ENCODE data around the gene GH1.
"Not testable (repeated sequence)": the region's sequence is repeated elsewhere in the genome, so short reads cannot be mapped to it uniquely, and the experiment has no call there.

The GH1 gene

DNA sequence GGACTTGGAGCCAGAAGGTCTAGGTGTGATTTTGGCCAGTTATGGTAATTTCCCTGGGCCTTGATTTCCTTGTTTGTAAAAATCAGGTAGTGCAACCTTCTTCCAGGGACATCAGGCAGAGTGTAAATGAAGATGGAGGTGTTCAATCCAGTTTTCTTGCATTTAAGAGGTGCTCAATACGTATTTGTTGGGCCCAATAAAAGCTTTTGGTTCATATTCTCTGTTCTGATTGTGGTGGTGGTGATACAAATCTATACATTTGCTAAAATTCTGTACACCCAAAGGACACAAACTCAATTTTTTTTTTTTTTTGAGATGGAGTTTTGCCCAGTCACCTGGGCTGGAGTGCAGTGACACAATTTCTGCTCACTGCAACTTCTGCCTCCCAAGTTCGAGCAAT lies 7.5 kb upstream of the GH1 start:
- no peak for DNase-seq (ENCODE audit: low spot score)

DNA sequence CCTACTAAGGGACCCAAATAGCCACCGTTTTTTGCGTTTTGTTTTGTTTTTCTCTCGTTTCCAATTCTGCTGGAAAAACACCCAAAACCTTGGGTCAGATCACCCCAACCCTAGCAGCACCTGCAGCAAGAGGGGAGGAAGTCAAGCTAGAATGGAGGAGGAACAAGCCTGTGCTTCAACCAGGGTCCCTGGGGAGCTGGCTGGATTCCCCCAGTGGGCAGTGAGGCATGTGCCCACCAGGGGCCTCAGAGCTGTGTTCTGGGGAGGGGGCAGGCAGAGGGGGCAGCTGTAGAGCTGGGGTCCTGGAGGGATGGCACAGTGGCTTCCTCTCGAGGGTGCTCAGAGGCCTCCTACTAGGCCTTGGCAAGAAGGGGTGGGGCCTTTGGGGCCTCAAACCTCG lies 7.0 kb upstream of the GH1 start:
- peak; percentile 3 for DNase-seq (ENCODE audit: low spot score)

DNA sequence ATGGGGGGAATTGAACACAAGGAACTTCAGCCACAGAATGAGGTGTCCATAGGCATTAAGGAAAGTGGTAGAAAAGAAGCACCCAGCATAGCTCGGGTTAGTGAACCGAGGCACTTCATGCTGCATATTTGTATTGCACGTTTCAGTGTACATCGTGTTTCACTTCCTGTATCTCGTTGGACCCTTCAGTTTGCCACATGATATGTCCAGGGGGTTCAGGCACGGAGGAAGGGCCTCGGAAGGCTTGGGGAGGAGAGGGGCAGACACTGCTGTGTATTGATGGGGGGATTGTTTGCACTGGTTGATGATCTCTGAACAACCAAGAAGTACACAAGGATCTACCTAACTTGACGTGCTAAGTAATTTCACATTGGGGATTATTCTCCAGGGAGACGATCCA lies 3.8 kb upstream of the GH1 start:
- not testable (repeated sequence) for DNase-seq (ENCODE audit: low spot score)

DNA sequence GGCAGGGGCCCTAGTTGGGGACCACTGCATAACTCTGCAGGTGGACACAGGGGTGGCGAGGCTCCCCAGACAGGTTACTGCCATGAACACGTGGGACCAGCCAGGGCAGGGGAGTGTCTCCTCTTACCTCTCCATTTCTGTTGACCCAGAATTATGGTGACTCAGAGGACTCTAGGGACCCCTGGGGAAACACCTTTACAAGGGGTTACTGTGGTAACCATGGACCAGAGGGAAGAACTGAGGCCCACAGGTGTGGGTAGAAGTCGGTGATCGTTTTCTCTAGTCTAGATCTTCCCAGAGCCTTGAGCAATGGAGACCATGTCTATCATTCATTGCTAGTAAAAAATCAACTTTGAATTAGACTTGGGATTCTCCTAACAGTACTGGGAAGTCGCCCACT lies 2.1 kb upstream of the GH1 start:
- not testable (repeated sequence) for DNase-seq (ENCODE audit: low spot score)

DNA sequence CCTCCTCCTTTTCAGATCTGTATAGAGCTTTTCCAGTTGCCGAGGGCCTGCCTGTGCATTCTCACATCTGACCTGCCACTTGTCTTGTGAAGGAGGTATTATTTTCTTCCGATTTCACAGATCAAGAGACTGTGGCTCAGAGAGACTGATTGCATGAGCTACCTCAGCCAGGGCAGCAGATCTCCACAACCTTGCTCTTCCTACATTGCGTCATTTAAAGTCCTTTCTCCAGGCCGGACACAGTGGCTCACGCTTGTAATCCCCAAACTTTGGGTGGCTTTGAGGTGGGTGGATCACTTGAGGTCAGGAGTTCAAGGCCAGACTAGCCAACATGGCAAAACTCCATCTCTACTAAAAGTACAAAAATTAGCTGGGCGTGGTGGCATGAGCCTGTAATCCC lies 1.4 kb upstream of the GH1 start:
- DNase-seq (ENCODE audit: low spot score), result peak; percentile 11

DNA sequence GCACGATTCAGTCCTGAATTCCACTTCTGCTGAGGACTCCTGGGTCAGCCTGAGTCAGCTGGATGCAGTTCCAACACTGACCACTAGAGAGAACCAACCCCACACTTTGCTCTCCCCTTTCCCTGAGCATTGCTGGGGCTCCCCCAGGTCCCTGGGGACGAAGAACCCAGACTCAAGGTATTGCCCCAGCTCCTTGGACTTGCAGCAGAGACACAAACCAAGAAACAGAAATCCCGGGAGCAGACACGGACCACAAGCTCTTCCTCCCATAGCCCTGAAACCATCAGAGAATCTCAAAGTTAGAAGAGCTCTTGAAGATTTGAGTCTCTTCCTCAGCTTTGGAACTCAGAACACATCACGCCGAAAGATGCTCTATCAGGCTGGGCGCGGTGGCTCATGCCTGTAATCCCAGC lies 678 bp upstream of the GH1 start:
- peak; percentile 85 for DNase-seq (ENCODE audit: low spot score)

DNA sequence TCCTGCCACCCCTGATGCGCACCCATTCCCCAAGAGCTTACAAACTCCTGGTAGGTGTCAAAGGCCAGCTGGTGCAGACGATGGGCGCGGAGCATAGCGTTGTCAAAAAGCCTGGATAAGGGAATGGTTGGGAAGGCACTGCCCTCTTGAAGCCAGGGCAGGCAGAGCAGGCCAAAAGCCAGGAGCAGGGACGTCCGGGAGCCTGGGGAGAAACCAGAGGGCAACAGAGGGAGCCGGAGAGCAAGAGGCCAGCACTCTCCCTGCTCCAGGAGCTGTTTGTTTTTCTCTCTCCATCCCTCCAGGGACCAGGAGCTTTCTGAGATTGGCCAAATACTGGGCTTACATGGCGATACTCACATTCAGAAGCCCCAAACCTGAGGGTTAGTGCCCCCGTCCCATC lies 334 bp downstream of the GH1 start:
- DNase-seq (ENCODE audit: low spot score), result peak; percentile 60

DNA sequence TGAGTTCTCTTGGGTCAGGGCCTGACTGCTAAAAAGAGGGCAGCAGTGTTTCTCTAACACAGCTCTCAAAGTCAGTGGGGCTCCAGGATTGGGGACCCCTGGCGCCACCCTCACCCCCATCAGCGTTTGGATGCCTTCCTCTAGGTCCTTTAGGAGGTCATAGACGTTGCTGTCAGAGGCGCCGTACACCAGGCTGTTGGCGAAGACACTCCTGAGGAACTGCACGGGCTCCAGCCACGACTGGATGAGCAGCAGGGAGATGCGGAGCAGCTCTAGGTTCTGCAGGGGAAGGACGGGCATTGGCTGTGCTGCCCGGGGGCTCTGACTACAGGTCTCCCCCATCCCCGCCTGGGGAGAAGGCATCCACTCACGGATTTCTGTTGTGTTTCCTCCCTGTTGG lies 993 bp downstream of the GH1 start:
- no peak for DNase-seq (ENCODE audit: low spot score)

DNA sequence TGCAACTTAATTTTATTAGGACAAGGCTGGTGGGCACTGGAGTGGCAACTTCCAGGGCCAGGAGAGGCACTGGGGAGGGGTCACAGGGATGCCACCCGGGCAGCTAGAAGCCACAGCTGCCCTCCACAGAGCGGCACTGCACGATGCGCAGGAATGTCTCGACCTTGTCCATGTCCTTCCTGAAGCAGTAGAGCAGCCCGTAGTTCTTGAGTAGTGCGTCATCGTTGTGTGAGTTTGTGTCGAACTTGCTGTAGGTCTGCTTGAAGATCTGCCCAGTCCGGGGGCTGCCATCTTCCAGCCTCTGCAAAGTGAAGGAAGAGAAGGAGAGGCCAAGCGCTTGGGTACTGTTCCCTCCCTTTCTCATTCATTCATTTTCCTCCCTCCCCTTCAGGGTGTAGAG lies 1.4 kb downstream of the GH1 start:
- DNase-seq (ENCODE audit: low spot score), result not testable (repeated sequence)

DNA sequence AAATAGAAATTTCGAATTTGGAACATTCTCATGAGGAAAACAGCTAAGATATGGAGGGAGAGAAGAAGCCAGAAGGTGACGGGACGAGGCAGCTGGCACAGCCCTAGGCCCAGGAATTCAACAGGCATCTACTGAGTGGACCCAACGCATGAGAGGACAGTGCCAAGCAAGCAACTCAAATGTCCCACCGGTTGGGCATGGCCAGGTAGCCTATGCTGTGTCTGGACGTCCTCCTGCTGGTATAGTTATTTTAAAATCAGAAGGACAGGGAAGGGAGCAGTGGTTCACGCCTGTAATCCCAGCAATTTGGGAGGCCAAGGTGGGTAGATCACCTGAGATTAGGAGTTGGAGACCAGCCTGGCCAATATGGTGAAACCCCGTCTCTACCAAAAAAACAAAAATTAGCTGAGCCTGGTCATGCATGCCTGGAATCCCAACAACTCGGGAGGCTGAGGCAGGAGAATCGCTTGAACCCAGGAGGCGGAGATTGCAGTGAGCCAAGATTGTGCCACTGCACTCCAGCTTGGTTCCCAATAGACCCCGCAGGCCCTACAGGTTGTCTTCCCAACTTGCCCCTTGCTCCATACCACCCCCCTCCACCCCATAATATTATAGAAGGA lies 2.0 kb downstream of the GH1 start:
- no peak for DNase-seq (ENCODE audit: low spot score)

DNA sequence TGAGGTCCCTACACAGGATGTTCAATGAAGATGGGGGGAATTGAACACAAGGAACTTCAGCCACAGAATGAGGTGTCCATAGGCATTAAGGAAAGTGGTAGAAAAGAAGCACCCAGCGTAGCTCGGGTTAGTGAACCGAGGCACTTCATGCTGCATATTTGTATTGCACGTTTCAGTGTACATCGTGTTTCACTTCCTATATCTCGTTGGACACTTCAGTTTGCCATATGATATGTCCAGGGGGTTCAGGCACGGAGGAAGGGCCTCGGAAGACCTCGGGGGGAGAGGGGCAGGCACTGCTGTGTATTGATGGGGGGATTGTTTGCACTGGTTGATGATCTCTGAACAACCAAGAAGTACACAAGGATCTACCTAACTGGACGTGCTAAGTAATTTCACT lies 2.9 kb downstream of the GH1 start:
- not testable (repeated sequence) for DNase-seq (ENCODE audit: low spot score)

DNA sequence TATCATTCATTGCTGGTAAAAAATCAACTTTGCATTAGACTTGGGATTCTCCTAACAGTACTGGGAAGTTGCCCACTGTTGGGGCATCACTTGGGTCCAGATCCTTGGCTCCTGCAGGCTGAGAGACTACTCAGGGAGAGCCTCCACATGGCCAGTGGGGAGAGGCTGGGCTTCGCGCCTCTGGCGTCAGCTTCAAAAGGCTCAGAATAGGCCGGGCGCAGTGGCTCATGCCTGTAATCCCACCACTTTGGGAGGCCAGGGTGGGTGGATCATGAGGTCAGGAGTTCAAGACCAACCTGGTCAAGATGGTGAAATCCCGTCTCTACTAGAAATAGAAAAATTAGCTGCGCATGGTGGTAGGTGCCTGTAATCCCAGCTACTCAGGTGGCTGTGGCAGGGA lies 4.2 kb downstream of the GH1 start:
- DNase-seq (ENCODE audit: low spot score), result no peak

DNA sequence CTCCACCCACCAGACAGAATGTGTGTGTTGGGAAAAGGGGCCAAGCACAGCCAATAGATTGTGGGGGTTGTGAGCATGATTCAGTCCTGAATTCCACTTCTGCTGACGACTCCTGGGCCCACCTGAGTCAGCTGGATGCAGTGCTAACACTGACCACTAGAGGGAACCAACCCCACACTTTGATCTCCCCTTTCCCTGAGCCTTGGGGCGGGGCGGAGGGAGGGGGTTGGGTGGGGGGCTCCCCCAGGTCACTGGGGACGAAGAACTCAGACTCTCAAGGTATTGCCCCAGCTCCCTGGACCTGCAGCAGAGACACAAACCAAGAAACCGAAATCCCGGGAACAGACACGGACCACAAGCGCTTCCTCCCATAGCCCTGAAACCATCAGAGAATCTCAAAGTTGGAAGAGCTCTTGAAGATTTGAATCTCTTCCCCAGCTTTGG lies 7.0 kb downstream of the GH1 start:
- DNase-seq (ENCODE audit: low spot score), result peak; percentile 81

DNA sequence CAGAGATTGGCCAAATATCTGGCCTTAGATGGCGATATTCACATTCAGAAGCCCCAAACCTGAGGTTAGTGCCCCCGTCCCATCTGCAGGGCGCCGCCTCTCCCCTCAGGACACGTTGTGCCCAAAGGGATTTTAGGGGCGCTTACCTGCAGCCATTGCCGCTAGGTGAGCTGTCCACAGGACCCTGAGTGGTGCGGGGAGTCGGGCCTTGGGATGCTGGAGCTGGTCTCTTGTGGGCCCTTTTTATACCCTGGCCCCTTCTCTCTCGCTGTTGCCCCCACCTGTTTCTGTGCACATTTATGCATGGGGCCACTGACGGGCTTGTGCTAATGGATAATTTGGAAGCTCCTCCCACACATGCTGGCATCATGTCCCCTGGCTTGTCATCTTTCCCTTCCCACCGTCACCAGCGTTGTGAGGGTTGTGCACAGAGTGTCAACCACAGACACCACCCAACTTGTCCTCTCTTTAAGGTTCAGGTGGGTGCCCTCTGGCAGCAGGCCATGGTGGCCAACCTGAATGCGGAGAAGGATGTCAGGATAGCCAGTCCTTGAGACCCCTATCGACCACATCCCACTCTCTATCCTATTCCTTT lies 7.5 kb downstream of the GH1 start, which contains the start of gene CSHL1:
TSS of gene CSHL1 (minus strand) at position 218 of the 595 bp plus-strand sequence. CDS start at position 156, 62 bp downstream.
- DNase-seq (ENCODE audit: low spot score), result no peak

DNA sequence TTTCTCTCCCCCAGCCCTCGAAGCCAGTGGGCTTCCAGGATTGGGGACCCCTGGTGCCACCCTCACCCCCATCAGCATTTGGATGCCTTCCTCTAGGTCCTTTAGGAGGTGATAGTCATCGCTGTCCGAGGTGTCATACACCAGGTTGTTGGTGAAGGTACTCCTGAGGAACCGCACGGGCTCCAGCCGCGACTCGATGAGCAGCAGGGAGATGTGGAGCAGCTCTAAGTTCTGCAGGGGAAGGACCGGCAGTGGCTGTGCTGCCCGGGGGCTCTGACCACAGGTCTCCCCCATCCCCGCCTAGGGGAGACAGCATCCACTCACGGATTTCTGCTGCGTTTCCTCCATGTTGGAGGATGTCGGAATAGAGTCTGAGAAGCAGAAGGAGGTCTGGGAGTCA lies 8.5 kb downstream of the GH1 start:
- DNase-seq (ENCODE audit: low spot score), result no peak

DNA sequence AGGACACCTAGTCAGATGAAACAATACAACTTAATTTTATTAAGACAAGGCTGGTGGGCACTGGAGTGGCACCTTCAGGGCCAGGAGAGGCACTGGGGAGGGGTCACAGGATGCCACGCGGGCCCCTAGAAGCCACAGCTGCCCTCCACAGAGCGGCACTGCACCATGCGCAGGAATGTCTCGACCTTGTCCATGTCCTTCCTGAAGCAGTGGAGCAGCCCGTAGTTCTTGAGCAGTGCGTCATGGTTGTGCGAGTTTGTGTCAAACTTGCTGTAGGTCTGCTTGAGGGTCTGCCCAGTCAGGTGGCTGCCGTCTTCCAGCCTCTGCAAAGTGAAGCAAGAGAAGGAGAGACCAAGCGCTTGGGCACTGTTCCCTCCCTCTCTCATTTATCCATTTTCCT lies 9.1 kb downstream of the GH1 start:
- DNase-seq (ENCODE audit: low spot score), result not testable (repeated sequence)

DNA sequence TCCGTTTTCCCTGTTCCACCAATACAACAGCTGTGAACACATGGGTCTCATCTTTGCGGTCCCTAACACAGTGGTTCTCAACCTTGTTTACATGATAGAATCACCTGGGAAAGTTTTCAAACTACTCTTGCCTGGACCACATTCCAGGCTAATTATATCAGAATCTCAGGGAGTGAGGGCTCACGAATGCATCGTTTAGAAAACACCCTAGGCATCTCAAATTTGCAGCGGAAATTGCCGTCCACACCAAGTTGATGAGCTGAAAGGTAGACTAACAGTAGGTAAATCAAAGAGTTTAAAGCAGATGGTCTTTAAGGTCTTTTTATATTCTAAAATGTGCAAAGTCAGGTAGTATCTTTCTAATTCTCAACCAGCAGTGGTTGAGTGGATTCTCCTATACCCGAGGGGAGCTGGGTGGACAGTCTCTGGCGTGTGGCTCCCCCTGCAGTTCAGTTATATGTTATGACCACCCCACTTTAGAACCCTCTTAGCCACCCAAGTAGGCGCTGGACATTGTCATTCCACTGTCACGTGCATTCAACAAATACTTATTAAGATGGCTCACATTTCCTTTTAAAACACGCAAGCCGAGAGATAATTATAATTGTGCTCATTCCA lies 11.4 kb downstream of the GH1 start:
- not testable (repeated sequence) for DNase-seq (ENCODE audit: low spot score)

DNA sequence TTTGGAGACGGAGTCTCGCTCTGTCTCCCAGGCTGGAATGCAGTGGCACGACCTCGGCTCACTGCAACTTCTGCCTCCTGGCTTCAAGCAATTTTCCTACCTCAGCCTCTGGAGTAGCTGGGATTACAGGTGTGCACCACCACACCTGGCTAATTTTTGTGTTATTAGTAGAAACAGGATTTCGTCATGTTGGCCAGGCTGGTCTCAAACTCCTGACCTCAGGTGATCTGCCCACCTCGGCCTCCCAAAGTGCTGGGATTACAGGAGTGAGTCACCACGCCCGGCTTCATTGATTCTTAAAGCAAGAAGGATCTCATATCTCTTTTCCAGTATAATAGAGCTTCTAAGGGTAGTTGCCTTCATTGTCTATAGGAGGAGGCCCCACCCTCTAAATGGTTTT lies 13.8 kb downstream of the GH1 start:
- DNase-seq (ENCODE audit: low spot score), result not testable (repeated sequence)

DNA sequence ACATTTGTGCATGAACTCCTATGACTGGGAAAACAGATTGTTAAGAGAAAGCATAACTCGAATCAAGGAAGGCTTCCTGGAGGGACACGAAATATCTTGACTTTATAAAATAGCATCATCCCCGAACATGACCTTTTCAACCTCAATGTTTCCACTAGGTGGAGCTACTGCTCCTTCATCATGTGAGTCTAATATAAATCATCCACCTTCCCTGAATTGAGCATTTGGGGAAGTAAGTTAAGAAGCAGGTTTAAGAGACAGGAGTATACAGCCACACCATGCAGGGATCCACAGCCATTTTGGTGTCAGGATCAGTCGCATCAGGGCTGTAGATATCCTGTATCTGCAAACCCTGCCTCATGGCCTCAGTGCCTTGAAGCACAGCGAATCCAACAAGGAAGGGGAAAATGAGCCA lies 14.8 kb downstream of the GH1 start:
- DNase-seq (ENCODE audit: low spot score), result not testable (repeated sequence)

DNA sequence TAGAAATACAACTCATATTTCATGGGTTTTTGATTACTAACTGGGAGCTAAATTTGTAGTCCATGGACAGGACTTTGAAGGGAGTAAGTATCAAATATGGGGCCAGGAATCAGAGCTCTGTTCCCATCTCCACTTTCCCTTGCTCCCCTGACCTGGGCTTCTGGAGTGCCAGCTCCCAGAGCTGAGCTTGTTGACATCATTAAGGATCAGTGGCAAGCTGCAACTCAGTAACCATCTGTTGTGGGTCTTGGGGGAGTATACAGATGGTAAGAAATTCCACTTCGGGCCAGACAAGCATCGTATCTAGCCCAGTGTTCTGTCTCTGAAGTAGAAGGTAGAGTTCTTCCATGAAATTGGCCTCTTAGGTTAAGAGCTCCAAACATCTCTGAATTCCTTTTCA lies 16.7 kb downstream of the GH1 start:
- DNase-seq (ENCODE audit: low spot score), result not testable (repeated sequence)

DNA sequence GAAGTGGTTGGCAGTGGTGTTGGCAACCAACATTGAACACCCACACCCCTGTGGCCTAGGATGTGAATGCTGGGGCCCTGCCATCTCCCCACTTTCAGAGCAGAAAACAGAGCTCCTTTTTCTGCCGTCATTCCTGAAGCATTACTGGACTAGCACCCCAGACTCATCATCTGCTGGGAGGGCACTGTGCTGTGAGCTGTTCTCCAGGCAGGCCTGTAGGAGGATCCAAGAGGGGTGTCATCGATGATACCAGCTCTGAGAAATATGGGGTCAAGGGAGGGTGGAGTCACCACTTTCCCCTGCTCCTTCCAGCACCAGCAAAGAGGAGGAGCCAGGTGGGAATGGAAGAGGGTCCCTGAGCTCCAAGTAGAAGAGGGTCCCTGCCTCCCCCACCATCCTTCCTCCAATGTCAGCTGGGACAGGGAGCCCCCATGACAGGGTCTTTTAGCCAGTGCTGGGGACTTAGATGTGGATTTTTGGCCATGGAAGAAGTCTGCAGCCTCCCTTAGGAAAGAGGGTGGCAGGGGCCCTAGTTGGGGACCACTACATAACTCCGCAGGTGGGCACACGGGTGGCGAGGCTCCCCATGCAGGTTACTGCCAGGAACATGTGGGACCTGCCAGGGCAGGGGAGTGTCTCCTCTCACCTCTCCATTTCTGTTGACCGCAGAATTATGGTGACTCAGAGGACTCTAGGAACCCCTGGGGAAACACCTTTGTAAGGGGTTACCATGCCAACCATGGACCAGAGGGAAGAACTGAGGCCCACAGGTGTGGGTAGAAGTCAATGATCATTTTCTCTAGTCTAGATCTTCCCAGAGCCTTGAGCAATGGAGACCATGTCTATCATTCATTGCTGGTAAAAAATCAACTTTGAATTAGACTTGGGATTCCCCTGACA lies 19.5 kb downstream of the GH1 start:
- DNase-seq (ENCODE audit: low spot score), result not testable (repeated sequence)
